Naive thymus-derived CD4-positive, alpha-beta T cell (primary cell): ENCODE results near the gene USP6NL. TPM values are rescaled to one million over a fixed set of nuclear protein-coding genes. Genes with fewer than 3 reads are reported as not detected.
A peak's percentile ranks its signal among the peaks of the same experiment; 100 is the strongest.

Experiments
- ATAC-seq: fragments of 150-1000 bp; cut with Tn5 transposase; 2 replicates; pipeline ENCODE4 v1.10.0; 2021; ENCODE audit warnings: mild to moderate bottlenecking, moderate library complexity
- CTCF ChIA-PET: fragments of 350-600 bp; sonication (Branson Sonifier 250); formaldehyde crosslinking; loops from one replicate; lab custom pipeline; 2021; ENCODE audit warnings: antibody characterized with exemption; lab: Charles Lee
- POLR2A ChIA-PET: fragments of 350-600 bp; sonication (Branson Sonifier 250); formaldehyde crosslinking; loops from one replicate; lab custom pipeline; 2021; ENCODE audit warnings: antibody characterized with exemption, inconsistent platforms; lab: Charles Lee
- DNase-seq, 9 donors: peaks; one replicate each; pipeline versions ENCODE4 v3.0.0 to v3.0.0-alpha.2; 2020 to 2022; ENCODE audit warnings: mixed read lengths in 1 of 9
- H3K27ac ChIP-seq: one replicate; pipeline ENCODE4 v1.7.0; 2013; ENCODE audit warnings: mild to moderate bottlenecking, low read depth, low read length, moderate library complexity
- H3K27me3 ChIP-seq, 2 donors: one replicate each; pipeline ENCODE4 v1.7.0; 2013; ENCODE audit warnings: low read length in 2 of 2, mild to moderate bottlenecking in 2 of 2, moderate library complexity in 2 of 2; ENCODE audit not compliant: control insufficient read depth in 2 of 2, insufficient read depth in 2 of 2
- H3K36me3 ChIP-seq, 3 experiments: 1 replicate in 2 of 3; 2 replicates in 1 of 3; pipeline ENCODE4 v1.7.0; 2013; ENCODE audit warnings: low read length in 3 of 3, mild to moderate bottlenecking in 3 of 3, moderate library complexity in 1 of 3; ENCODE audit not compliant: insufficient read depth in 3 of 3, control insufficient read depth in 2 of 3
- H3K4me1 ChIP-seq, 2 donors: one replicate each; pipeline ENCODE4 v1.7.0; 2013; ENCODE audit warnings: low read length in 2 of 2, mild to moderate bottlenecking in 2 of 2, moderate library complexity in 1 of 2; ENCODE audit not compliant: control insufficient read depth in 2 of 2, insufficient read depth in 2 of 2
- H3K4me3 ChIP-seq: 2 replicates; pipeline ENCODE4 v1.7.0; 2013; ENCODE audit warnings: mild to moderate bottlenecking, low read length
- H3K9me3 ChIP-seq, 3 experiments: 1 replicate in 2 of 3; 2 replicates in 1 of 3; pipeline ENCODE4 v1.7.0; 2013; ENCODE audit warnings: low read length in 3 of 3; ENCODE audit not compliant: control insufficient read depth in 2 of 3
- H3K27ac Mint-ChIP-seq, 9 donors: one replicate each; pipeline ENCODE4 v1.8.0; 2020 to 2022; ENCODE audit warnings: mixed read lengths in 9 of 9, mild to moderate bottlenecking in 8 of 9, moderate library complexity in 5 of 9, inconsistent platforms in 2 of 9
- H3K27me3 Mint-ChIP-seq, 5 donors: one replicate each; pipeline ENCODE4 v1.8.0; 2021 to 2022; ENCODE audit warnings: mixed read lengths in 5 of 5, mild to moderate bottlenecking in 1 of 5
- H3K36me3 Mint-ChIP-seq, 5 donors: one replicate each; pipeline ENCODE4 v1.8.0; 2020 to 2022; ENCODE audit warnings: mixed read lengths in 5 of 5, mild to moderate bottlenecking in 3 of 5, inconsistent platforms in 1 of 5
- H3K4me1 Mint-ChIP-seq, 7 donors: one replicate each; pipeline ENCODE4 v1.8.0; 2020 to 2022; ENCODE audit warnings: mixed read lengths in 7 of 7, mild to moderate bottlenecking in 3 of 7, inconsistent platforms in 1 of 7
- H3K4me3 Mint-ChIP-seq, 10 donors: one replicate each; pipeline ENCODE4 v1.8.0; 2020 to 2022; ENCODE audit warnings: mild to moderate bottlenecking in 10 of 10, mixed read lengths in 10 of 10, moderate library complexity in 6 of 10, inconsistent platforms in 2 of 10
- H3K9me3 Mint-ChIP-seq, 11 donors: one replicate each; pipeline ENCODE4 v1.8.0; 2020 to 2022; ENCODE audit warnings: mixed read lengths in 11 of 11, mild to moderate bottlenecking in 4 of 11, inconsistent platforms in 1 of 11, moderate library complexity in 1 of 11
- intact Hi-C, 2 donors: fragments of 100-400 bp; cut with micrococcal nuclease; formaldehyde crosslinking; loops; one replicate each; pipeline ENCODE4 v1.15.1; 2023
- polyA plus RNA-seq, 2 donors: library from polyadenylated mRNA; unstranded; fragments of 300-500 nt; fragmentation: Illumina TruSeq; gene quantifications; one replicate each; pipeline ENCODE4 v1.2.3, GENCODE V29; 2021
- total RNA-seq, 6 experiments: library from RNA in 5 of 6; stranded (reverse) in 5 of 6; gene quantifications; 1 replicate in 5 of 6; 2 replicates in 1 of 6; pipeline ENCODE4 v1.2.3 and lab custom pipeline; 2021 to 2026

The USP6NL gene
- total and polyA plus RNA-seq, 7 experiments from 2014 or later, result 0.70 to 6.6 (median 4.6) TPM

GRCh38 chr10:11451640-11452260, 159.7 kb downstream of the USP6NL start:
- H3K36me3 Mint-ChIP-seq, result peaks cover 0 to 6% (median 0%) of the 10 kb centered on the region in 5 donors
- Histone ChIP-seq H3K4me3 (no peak overlapping the region), H3K27me3 (no peaks in the 10 kb centered on the region), H3K9me3 (no peaks in the 10 kb centered on the region), H3K27ac (no peak overlapping the region), H3K4me1 (no peaks in the 10 kb centered on the region), H3K36me3 (no peaks in the 10 kb centered on the region)
- H3K27me3 Mint-ChIP-seq, result peaks cover 0 to 8% (median 0%) of the 10 kb centered on the region in 5 donors
- DNase-seq (no peak), ATAC-seq (no peak)
- ChIA-PET CTCF (no interaction called here), POLR2A (no interaction called here)
- intact Hi-C loops, result no loop called here
- H3K27ac Mint-ChIP-seq, result peak overlapping the region in 2 of 9 donors; percentile 24 to 41
- peaks cover 5 to 25% (median 11%) of the 10 kb centered on the region in 7 donors for H3K4me1 Mint-ChIP-seq
- no peak overlapping the region for H3K4me3 Mint-ChIP-seq
- peaks cover 0 to 5% (median 0%) of the 10 kb centered on the region in 11 donors for H3K9me3 Mint-ChIP-seq

GRCh38 chr10:11450427-11450826, 161.0 kb downstream of the USP6NL start:
- no peak for DNase-seq
- Histone ChIP-seq H3K27me3 (no peaks in the 10 kb centered on the region), H3K36me3 (no peaks in the 10 kb centered on the region), H3K4me3 (no peak overlapping the region), H3K9me3 (no peaks in the 10 kb centered on the region), H3K4me1 (no peaks in the 10 kb centered on the region), H3K27ac (no peak overlapping the region)
- peaks cover 0 to 8% (median 0%) of the 10 kb centered on the region in 5 donors for H3K27me3 Mint-ChIP-seq
- intact Hi-C loops, result no loop called here
- no peak for ATAC-seq
- H3K4me1 Mint-ChIP-seq, result peaks cover 5 to 25% (median 13%) of the 10 kb centered on the region in 7 donors
- peak overlapping the region in 4 of 9 donors; percentile 13 to 75 (median 42) for H3K27ac Mint-ChIP-seq
- H3K36me3 Mint-ChIP-seq, result peaks cover 0 to 6% (median 0%) of the 10 kb centered on the region in 5 donors
- H3K4me3 Mint-ChIP-seq, result no peak overlapping the region
- peaks cover 0 to 5% (median 0%) of the 10 kb centered on the region in 11 donors for H3K9me3 Mint-ChIP-seq
- ChIA-PET CTCF (no interaction called here), POLR2A (no interaction called here)

GRCh38 chr10:11449761-11450160, 161.7 kb downstream of the USP6NL start:
- CTCF ChIA-PET, result no interaction called here
- Histone ChIP-seq H3K27ac (no peak overlapping the region), H3K9me3 (no peaks in the 10 kb centered on the region), H3K27me3 (no peaks in the 10 kb centered on the region), H3K4me3 (no peak overlapping the region), H3K36me3 (no peaks in the 10 kb centered on the region), H3K4me1 (no peaks in the 10 kb centered on the region)
- POLR2A ChIA-PET, result no interaction called here
- Mint-ChIP-seq H3K27me3 (peaks cover 0 to 8% (median 0%) of the 10 kb centered on the region in 5 donors), H3K9me3 (peaks cover 0 to 5% (median 0%) of the 10 kb centered on the region in 11 donors), H3K27ac (peak overlapping the region in 1 of 9 donors; percentile 13), H3K36me3 (peaks cover 0 to 6% (median 0%) of the 10 kb centered on the region in 5 donors), H3K4me3 (no peak overlapping the region), H3K4me1 (peaks cover 5 to 25% (median 13%) of the 10 kb centered on the region in 7 donors)
- ATAC-seq (no peak), DNase-seq (no peak)
- intact Hi-C loops, result no loop called here

GRCh38 chr10:11448545-11449244, 162.8 kb downstream of the USP6NL start:
- no peak overlapping the region for H3K27ac ChIP-seq
- Mint-ChIP-seq H3K4me1 (peaks cover 5 to 17% (median 13%) of the 10 kb centered on the region in 7 donors), H3K36me3 (no peaks in the 10 kb centered on the region), H3K9me3 (no peaks in the 10 kb centered on the region), H3K27ac (peak overlapping the region in 1 of 9 donors; percentile 38), H3K27me3 (peaks cover 0 to 8% (median 4%) of the 10 kb centered on the region in 5 donors), H3K4me3 (peak overlapping the region in 1 of 10 donors; percentile 16)
- no peaks in the 10 kb centered on the region for H3K27me3 ChIP-seq
- no peaks in the 10 kb centered on the region for H3K9me3 ChIP-seq
- no peaks in the 10 kb centered on the region for H3K4me1 ChIP-seq
- H3K36me3 ChIP-seq, result no peaks in the 10 kb centered on the region
- DNase-seq (no peak), ATAC-seq (no peak)
- H3K4me3 ChIP-seq, result no peak overlapping the region
- intact Hi-C loops, result no loop called here
- POLR2A ChIA-PET, result no interaction called here
- CTCF ChIA-PET, result no interaction called here

GRCh38 chr10:11448190-11448544, 163.3 kb downstream of the USP6NL start:
- Histone ChIP-seq H3K36me3 (no peaks in the 10 kb centered on the region), H3K9me3 (no peaks in the 10 kb centered on the region), H3K27ac (no peak overlapping the region), H3K4me1 (no peaks in the 10 kb centered on the region), H3K27me3 (no peaks in the 10 kb centered on the region), H3K4me3 (no peak overlapping the region)
- DNase-seq (no peak), ATAC-seq (no peak)
- ChIA-PET CTCF (no interaction called here), POLR2A (no interaction called here)
- Mint-ChIP-seq H3K36me3 (no peaks in the 10 kb centered on the region), H3K27me3 (peaks cover 0 to 8% (median 4%) of the 10 kb centered on the region in 5 donors), H3K4me1 (peaks cover 5 to 17% (median 13%) of the 10 kb centered on the region in 7 donors), H3K4me3 (peak overlapping the region in 1 of 10 donors; percentile 16), H3K27ac (no peak overlapping the region), H3K9me3 (no peaks in the 10 kb centered on the region)
- intact Hi-C loops, result no loop called here

- no peak overlapping the region for H3K27ac ChIP-seq
- H3K4me3 ChIP-seq, result no peak overlapping the region
- no peaks in the 10 kb centered on the region for H3K27me3 ChIP-seq
- no peaks in the 10 kb centered on the region for H3K4me1 ChIP-seq
- ATAC-seq (no peak), DNase-seq (no peak)
- CTCF ChIA-PET, result no interaction called here
- intact Hi-C loops, result no loop called here
- Mint-ChIP-seq H3K4me3 (no peak overlapping the region), H3K36me3 (no peaks in the 10 kb centered on the region), H3K9me3 (peaks cover 0 to 2% (median 0%) of the 10 kb centered on the region in 11 donors), H3K27me3 (peaks cover 0 to 8% (median 4%) of the 10 kb centered on the region in 5 donors), H3K27ac (peak overlapping the region in 1 of 9 donors; percentile 17), H3K4me1 (peaks cover 5 to 17% (median 13%) of the 10 kb centered on the region in 7 donors)
- POLR2A ChIA-PET, result no interaction called here
- H3K36me3 ChIP-seq, result no peaks in the 10 kb centered on the region
- H3K9me3 ChIP-seq, result no peaks in the 10 kb centered on the region
These were observed 163.9 kb downstream of the USP6NL start for GRCh38 chr10:11447586-11447985.
